Caco-2 (cell line): ENCODE measurements around the gene TRIM66. TPM values are rescaled to one million over a fixed set of nuclear protein-coding genes. Genes with fewer than 3 reads are reported as not detected.

ENCODE experiments used
- BruUV-seq: library from RNA; stranded (reverse); fragments of 400-500 nt; replicated peaks from 2 replicates; lab custom pipeline; 2021; lab: Mats Ljungman, UMichigan
- CTCF ChIA-PET: fragments of 300-600 bp; sonication (Branson Sonifier 250); formaldehyde crosslinking; loops from one replicate; lab custom pipeline; 2022; ENCODE audit warnings: antibody characterized with exemption; lab: Charles Lee
- POLR2A ChIA-PET: fragments of 300-600 bp; sonication (Branson Sonifier 250); formaldehyde crosslinking; loops from one replicate; lab custom pipeline; 2022; ENCODE audit warnings: antibody characterized with exemption; lab: Charles Lee
- DNase-seq, 2 experiments: peaks; one replicate each; pipeline versions ENCODE4 v3.0.0 to v3.0.0-alpha.2; 2020 to 2022
- H3K27me3 ChIP-seq: replicated peaks from 2 replicates; pipeline ENCODE4 v1.6.0; 2011; ENCODE audit warnings: low read length; ENCODE audit not compliant: control insufficient read depth, insufficient read depth
- H3K36me3 ChIP-seq: 2 replicates; pipeline ENCODE4 v1.5.1; 2011; ENCODE audit warnings: low read length; ENCODE audit not compliant: control insufficient read depth, insufficient read depth
- H3K4me1 ChIP-seq: fragments of 250-450 bp; sonication (Bioruptor Pico); 2 replicates; pipeline ENCODE4 v1.5.1; 2020; ENCODE audit warnings: mild to moderate bottlenecking
- H3K4me3 ChIP-seq: 2 replicates; pipeline ENCODE4 v1.5.1; 2011; ENCODE audit warnings: low read depth, mild to moderate bottlenecking, control low read depth, low read length
- H3K9me3 ChIP-seq: fragments of 250-450 bp; sonication (Bioruptor Pico); 2 replicates; pipeline ENCODE4 v1.5.1; 2020; ENCODE audit warnings: mild to moderate bottlenecking, moderate library complexity
- H3K27ac Mint-ChIP-seq: one replicate; pipeline ENCODE4 v1.8.0; 2022; ENCODE audit warnings: mixed read lengths; ENCODE audit not compliant: unreplicated experiment
- H3K27me3 Mint-ChIP-seq: one replicate; pipeline ENCODE4 v1.8.0; 2022; ENCODE audit warnings: mixed read lengths; ENCODE audit not compliant: insufficient read depth, unreplicated experiment
- H3K36me3 Mint-ChIP-seq: one replicate; pipeline ENCODE4 v1.8.0; 2022; ENCODE audit warnings: mild to moderate bottlenecking, mixed read lengths; ENCODE audit not compliant: insufficient read depth, unreplicated experiment
- H3K4me1 Mint-ChIP-seq: one replicate; pipeline ENCODE4 v1.8.0; 2022; ENCODE audit warnings: low read depth, mixed read lengths; ENCODE audit not compliant: unreplicated experiment
- H3K4me3 Mint-ChIP-seq: one replicate; pipeline ENCODE4 v1.8.0; 2022; ENCODE audit warnings: mild to moderate bottlenecking, moderate library complexity, mixed read lengths; ENCODE audit not compliant: unreplicated experiment
- H3K9me3 Mint-ChIP-seq: one replicate; pipeline ENCODE4 v1.8.0; 2022; ENCODE audit warnings: mixed read lengths; ENCODE audit not compliant: unreplicated experiment
- intact Hi-C: fragments of 100-400 bp; cut with micrococcal nuclease; formaldehyde crosslinking; loops from one replicate; pipeline ENCODE4 v1.10.0; 2022; ENCODE audit not compliant: unreplicated experiment
- total RNA-seq: library from RNA; stranded (reverse); gene quantifications from 2 replicates; pipeline ENCODE4 v1.2.3, GENCODE V29; 2022
- TF ChIP-seq, protein P1 (sequence below), 2 experiments: fragments of 200-600 bp in 1 of 2; IDR thresholded peaks; 1 replicate in 1 of 2; 2 replicates in 1 of 2; pipeline versions ENCODE4 v1.5.1 to v1.8.0; 2011 to 2022; ENCODE audit warnings: antibody characterized with exemption in 1 of 2, control low read depth in 1 of 2, inconsistent platforms in 1 of 2, low read depth in 1 of 2, low read length in 1 of 2, mild to moderate bottlenecking in 1 of 2, moderate library complexity in 1 of 2; ENCODE audit not compliant: insufficient read depth in 1 of 2, severe bottlenecking in 1 of 2, unreplicated experiment in 1 of 2

The TRIM66 gene
- total RNA-seq, 1 experiment from 2014 or later = 18.4 TPM

GRCh38 chr11:8674859-8675258 lies 7.6 kb downstream of the TRIM66 start:
- H3K27me3 ChIP-seq = no peaks in the 10 kb centered on the region
- TF ChIP-seq, protein P1, sequence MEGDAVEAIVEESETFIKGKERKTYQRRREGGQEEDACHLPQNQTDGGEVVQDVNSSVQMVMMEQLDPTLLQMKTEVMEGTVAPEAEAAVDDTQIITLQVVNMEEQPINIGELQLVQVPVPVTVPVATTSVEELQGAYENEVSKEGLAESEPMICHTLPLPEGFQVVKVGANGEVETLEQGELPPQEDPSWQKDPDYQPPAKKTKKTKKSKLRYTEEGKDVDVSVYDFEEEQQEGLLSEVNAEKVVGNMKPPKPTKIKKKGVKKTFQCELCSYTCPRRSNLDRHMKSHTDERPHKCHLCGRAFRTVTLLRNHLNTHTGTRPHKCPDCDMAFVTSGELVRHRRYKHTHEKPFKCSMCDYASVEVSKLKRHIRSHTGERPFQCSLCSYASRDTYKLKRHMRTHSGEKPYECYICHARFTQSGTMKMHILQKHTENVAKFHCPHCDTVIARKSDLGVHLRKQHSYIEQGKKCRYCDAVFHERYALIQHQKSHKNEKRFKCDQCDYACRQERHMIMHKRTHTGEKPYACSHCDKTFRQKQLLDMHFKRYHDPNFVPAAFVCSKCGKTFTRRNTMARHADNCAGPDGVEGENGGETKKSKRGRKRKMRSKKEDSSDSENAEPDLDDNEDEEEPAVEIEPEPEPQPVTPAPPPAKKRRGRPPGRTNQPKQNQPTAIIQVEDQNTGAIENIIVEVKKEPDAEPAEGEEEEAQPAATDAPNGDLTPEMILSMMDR (IDR thresholded peaks at IDR 0.05; ENCODE audit: insufficient read depth in 1 of 2, low read depth in 1 of 2, low read length in 1 of 2, severe bottlenecking in 1 of 2, unreplicated experiment in 1 of 2) = no peak
- H3K4me3 ChIP-seq = no peak overlapping the region
- POLR2A ChIA-PET = no interaction called here
- Mint-ChIP-seq H3K27me3 (no peaks in the 10 kb centered on the region), H3K4me1 (peaks cover 8% of the 10 kb centered on the region), H3K36me3 (peaks cover 13% of the 10 kb centered on the region), H3K9me3 (peaks cover under 1% of the 10 kb centered on the region), H3K27ac (no peak overlapping the region), H3K4me3 (no peak overlapping the region)
- H3K36me3 ChIP-seq = peaks cover 2% of the 10 kb centered on the region
- BruUV-seq = no TSS peak
- intact Hi-C loops = no loop called here
- no peaks in the 10 kb centered on the region for H3K9me3 ChIP-seq
- CTCF ChIA-PET = no interaction called here
- no peaks in the 10 kb centered on the region for H3K4me1 ChIP-seq
- DNase-seq = no peak

- Histone ChIP-seq H3K9me3 (no peaks in the 10 kb centered on the region), H3K4me1 (no peaks in the 10 kb centered on the region), H3K36me3 (peaks cover 2% of the 10 kb centered on the region), H3K4me3 (no peak overlapping the region), H3K27me3 (no peaks in the 10 kb centered on the region)
- no peak overlapping the region for H3K27ac Mint-ChIP-seq
- intact Hi-C loops = no loop called here
- ChIA-PET CTCF (interaction anchor here (0.6 kb wide), 1 partner anchor 1959 kb away, joined by 8 read pairs; no protein-coding TSS in a partner anchor), POLR2A (no interaction called here)
- peaks cover 10% of the 10 kb centered on the region for H3K36me3 Mint-ChIP-seq
- DNase-seq = no peak
- no peaks in the 10 kb centered on the region for H3K27me3 Mint-ChIP-seq
- BruUV-seq = no TSS peak
- TF ChIP-seq, protein P1 (IDR thresholded peaks at IDR 0.05; ENCODE audit: insufficient read depth in 1 of 2, low read depth in 1 of 2, low read length in 1 of 2, severe bottlenecking in 1 of 2, unreplicated experiment in 1 of 2) = no peak
- H3K9me3 Mint-ChIP-seq = no peaks in the 10 kb centered on the region
- H3K4me3 Mint-ChIP-seq = no peak overlapping the region
- H3K4me1 Mint-ChIP-seq = no peaks in the 10 kb centered on the region
Observed at GRCh38 chr11:8672346-8672745, 10.1 kb downstream of the TRIM66 start.

DNA sequence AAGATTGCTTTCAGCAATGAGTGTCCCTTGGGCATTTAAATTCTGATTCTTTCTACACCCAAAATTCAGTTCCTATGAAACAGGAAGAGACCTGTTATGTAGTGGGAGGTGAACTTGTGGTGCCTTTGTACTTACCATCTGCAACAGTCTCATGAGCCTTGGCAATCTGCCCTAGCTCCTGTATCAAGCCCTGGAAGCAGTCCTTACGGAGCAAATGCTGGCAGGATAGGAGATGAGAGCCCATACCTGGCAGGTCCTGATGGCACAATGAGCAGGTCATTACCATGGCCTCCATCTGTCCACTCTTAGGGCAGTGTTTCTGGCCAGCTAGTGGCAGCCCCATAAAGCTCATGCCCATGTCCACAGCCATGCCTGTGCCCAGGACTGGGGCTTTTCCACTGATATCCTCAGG lies 10.8 kb downstream of the TRIM66 start:
- Histone ChIP-seq H3K9me3 (no peaks in the 10 kb centered on the region), H3K36me3 (peaks cover 2% of the 10 kb centered on the region), H3K27me3 (no peaks in the 10 kb centered on the region), H3K4me1 (no peaks in the 10 kb centered on the region), H3K4me3 (no peak overlapping the region)
- no TSS peak for BruUV-seq
- Mint-ChIP-seq H3K4me1 (no peaks in the 10 kb centered on the region), H3K27me3 (no peaks in the 10 kb centered on the region), H3K27ac (no peak overlapping the region), H3K36me3 (peaks cover 10% of the 10 kb centered on the region), H3K4me3 (no peak overlapping the region), H3K9me3 (no peaks in the 10 kb centered on the region)
- intact Hi-C loops = no loop called here
- ChIA-PET CTCF (interaction anchor here (0.6 kb wide), 1 partner anchor 1958 kb away, joined by 8 read pairs; no protein-coding TSS in a partner anchor), POLR2A (no interaction called here)
- TF ChIP-seq, protein P1 (IDR thresholded peaks at IDR 0.05; ENCODE audit: insufficient read depth in 1 of 2, low read depth in 1 of 2, low read length in 1 of 2, severe bottlenecking in 1 of 2, unreplicated experiment in 1 of 2) = no peak
- no peak for DNase-seq
